GM19025 (cell line): ENCODE measurements around the gene KRTAP5-5.
"Not testable (repeated sequence)": the region's sequence is repeated elsewhere in the genome, so short reads cannot be mapped to it uniquely, and the experiment has no call there.

Source experiments
- ATAC-seq: cut with Tn5 transposase; IDR thresholded peaks from one replicate; pipeline ENCODE4 v1.9.1; 2021; ENCODE audit warnings: mild to moderate bottlenecking, low read depth, moderate library complexity; ENCODE audit not compliant: unreplicated experiment

KRTAP5-5 gene

DNA sequence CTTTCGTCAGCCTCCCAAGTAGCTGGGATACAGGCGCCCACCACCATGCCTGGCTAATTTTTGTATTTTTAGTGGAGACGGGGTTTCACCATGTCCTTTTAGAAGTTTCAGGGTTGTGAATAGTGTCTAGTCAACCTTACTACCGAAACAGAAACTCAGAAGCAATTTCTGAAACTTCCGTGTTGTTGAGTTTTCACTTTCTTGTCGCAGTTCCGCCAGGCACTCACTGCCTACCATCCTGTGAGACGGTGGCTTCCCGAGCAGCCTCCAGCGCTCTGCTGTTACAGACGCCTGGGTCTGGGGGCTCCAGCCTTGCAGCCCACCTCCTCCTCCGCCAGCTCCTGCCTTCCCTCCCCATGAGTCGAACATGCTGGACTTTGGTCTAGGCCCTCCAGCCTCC lies 23.7 kb upstream of the KRTAP5-5 start:
- ATAC-seq = peak; percentile 78

DNA sequence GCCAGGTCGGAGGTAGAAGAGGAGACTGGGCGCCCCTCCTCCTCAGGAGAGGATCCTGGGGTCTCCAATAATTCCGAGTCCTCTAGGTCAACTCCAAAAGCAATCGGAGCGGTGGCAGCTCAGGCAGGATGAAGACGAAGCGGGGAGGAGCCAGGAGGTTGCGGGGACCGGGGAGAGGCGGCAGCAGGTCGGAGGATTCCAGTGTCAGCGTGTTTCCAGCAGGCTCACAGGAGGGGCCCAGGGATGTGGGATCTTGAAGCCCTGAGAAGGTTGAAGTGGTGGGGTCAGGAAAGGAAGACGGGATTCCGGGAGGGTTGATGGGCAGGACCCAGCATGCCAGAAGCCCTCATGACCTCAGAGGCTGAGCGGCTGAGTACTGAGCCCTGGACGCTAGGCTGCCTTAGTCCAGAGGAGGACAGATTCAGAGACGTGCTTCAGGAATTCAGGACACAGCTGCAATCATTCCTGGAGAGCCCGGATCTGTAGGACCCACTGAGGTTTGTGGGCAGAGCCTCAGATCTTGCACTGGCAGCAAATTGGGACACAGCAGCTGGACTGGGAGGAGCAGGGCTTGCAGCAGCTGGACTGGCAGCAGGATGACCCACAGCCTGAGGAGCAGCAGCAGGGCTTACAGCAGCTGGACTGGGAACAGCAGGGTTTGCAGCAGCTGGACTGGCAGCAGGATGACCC lies 22.3 kb upstream of the KRTAP5-5 start:
- ATAC-seq = not testable (repeated sequence)

DNA sequence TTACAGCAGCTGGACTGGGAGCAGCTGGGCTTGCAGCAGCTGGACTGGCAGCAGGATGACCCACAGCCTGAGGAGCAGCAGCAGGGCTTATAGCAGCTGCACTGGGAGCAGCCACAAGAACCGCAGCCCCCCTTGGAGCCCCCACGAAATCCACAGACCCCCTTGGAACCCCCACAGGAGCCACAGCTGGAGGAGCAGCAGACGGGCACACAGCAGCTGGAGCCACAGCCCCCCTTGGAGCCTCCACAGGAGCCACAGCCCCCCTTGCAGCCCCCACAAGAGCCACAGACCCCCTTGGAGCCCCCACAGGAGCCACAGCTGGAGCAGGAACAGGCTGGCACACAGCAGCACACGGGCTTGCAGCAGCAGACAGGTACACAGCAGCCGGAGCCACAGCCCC lies 21.7 kb upstream of the KRTAP5-5 start:
- ATAC-seq = not testable (repeated sequence)

DNA sequence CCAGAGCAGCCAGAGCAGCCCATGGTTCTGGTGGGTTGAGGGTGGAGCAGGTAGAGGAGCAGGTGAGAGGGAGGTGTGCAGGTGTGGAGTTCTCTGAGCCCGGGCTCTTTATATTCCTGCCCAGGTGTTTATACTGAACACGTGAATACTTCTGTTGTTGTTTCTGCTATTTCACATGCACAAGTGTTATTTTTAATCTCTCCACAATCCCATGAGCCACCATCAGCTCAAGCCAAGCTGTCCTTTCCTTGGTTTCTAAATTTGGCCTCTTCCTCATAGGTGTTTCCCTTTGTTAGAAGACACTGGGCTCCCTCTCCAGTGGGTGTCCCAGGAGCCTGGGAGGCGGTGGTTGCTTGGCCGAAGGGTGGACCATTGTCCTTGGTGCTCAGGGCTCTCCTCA lies 21.2 kb upstream of the KRTAP5-5 start, which contains the start of gene KRTAP5-3:
Gene KRTAP5-3, minus strand, starts transcription at position 101 of the 400 bp plus-strand sequence. Its CDS starts 78 bp downstream, at position 23.
- no peak for ATAC-seq

DNA sequence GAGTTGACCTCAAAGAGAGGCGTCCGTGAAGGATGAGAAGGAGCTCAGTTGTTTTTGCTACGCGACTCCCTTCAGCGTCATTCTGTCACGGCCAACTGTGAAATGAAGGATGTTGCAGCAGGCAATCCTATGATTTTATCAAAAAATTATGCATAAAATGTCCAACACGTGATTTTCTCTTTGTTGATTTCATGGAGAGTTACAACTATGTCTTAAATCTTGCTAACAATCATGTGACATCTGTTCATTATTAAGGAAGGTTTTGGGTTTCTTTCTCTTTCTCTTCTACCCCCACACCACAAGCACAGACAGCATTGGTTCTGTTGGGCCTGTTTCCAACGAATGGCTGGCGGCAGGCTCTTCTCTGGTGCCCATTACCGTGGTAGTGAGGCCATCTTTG lies 11.3 kb upstream of the KRTAP5-5 start:
- no peak for ATAC-seq

DNA sequence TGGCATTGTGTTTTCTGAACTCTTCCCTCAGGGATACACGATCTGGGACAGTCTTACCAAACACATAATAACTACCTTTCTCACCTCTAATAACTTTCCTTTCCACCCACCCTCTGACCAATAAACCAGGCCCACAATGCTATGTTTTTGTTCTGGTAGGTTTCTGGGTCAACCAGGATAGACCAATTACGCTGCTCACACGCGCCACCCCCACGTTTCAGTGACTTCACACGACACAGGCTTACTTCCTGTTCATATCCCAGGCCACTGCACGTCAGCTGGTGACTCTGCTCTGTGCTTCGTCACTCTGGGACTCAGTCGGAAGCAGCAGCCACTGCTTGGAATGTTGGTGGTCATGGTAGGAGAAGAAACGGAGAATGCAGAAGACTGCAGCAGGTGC lies 10.1 kb upstream of the KRTAP5-5 start:
- ATAC-seq = no peak

DNA sequence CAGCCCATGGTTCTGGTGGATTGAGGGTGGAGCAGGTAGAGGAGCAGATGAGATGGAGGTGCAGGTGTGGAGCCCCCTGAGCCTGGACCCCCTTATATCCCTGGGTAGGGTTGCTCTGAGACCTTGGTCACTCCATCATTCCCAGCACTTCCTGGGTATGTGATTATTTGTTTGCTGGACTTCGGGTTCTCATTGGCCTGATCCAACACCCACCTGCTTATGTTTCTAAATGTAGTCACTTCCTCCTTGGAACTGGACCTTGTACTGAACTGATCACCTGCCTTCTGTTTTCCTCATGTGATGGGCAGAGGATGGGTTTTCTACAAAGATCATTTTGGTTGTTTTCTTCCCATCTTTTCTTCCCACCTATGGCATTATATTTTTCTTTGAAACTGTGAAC lies 7.5 kb upstream of the KRTAP5-5 start, which contains the start of gene KRTAP5-4:
Gene KRTAP5-4, minus strand, starts transcription at position 53 of the 400 bp plus-strand sequence. Its CDS starts 45 bp downstream, at position 8.
- no peak for ATAC-seq

DNA sequence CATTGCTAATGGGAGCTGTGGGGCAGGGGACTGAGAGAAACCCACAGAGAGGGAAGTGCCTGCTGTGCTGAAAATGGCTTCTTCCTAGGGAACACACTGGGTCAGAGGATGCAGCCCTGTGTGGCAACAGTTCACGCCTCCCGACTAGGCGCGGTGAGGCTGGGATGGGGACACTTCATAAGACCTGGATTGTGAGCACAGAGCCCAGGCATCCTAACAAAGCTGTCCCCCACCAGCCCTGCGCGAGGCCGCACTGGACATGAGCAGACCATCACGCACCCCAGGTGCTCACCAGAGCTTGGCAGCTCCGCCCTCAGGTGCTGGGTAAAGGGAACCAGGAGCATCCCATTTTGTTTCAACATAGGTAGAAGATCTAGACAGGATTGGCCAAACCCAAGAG lies 5.9 kb upstream of the KRTAP5-5 start:
- no peak for ATAC-seq

DNA sequence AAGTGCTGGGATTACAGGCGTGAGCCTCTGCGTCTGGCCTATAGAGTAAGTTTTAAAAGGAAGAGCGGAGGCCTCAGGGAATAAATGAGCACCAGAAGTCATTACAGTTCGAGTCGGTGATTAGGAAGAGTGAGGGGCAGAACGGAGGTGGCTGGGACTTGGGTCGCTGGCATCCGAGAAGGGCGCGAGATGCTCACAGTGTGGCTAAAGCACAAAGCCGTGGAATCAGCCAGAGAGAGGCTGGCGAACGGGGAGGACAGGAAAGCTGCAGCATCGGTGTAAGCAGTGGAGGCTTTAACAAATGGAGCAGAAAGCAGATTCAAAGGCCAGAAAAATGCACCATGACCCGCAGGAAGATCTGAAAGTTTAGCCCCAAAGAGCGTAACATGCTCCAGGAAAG lies 5.0 kb upstream of the KRTAP5-5 start:
- ATAC-seq = no peak

DNA sequence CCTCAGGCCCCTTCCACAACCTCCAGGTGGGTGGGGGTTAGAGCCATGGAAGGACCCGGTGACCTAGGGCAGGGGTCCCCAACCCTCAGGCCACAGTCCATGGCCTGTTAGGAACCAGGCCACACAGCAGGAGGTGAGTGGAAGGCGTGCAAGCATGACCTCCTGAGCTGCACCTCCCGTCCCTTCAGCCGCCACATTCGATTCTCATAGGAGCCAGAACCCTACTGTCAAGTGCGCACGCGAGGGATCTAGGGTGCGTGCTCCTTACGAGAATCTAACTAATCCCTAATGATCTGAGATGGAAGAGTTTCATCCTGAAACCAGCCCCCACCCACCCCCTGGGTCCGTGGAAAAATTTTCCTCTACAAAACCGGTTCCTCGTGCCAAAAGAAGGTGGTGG lies 4.0 kb upstream of the KRTAP5-5 start:
- ATAC-seq = no peak

DNA sequence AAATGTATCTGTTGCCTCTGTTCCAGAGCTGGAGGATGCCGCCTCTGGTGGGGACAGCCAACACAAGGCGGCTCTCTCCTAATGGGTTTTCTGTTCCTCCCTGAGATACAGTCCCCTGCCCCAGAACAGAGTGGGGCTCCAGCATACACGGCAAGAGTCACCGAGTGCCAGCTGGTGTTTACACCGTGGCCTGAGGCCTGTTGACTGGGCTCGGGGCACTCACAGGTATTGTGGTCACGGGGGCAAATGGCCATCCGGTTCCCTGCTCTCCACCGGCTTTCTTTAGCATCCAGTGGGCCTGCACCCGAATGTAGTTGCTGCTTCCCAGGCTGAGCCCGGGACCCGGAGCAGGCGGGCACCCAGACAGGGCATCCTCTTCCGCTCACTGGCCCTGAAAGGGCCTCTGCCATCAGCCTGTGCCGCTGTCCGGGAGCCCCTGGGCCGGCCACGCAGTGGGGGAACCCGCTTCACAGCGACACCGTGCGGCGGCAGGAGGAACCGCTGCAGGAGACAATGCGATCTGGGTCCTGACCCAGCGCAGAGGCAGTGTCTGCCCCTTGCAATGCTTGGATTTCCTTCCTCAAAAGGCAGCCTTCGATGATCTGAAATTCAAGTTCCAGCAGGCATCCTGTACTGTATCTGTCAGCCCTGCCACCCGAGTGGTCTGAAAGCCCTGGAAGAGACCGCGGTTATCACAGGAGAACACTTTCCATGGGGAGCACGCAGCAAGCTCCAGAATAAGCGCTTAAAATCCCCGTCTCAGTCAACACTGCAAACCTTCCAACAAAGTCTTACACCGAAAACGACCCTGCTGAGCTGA lies 859 bp upstream of the KRTAP5-5 start:
- ATAC-seq = no peak

DNA sequence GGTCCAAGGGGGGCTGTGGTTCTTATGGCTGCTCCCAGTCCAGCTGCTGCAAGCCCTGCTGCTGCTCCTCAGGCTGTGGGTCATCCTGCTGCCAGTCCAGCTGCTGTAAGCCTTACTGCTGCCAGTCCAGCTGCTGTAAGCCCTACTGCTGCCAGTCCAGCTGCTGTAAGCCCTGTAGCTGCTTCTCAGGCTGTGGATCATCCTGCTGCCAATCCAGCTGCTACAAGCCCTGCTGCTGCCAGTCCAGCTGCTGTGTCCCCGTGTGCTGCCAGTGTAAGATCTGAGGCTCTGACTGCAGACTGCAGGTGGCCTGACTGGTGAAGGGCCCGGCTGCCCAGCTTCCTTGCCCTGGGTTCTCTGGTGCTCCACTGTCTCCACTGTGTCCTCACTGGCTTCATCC lies 696 bp downstream of the KRTAP5-5 start:
- no peak for ATAC-seq

DNA sequence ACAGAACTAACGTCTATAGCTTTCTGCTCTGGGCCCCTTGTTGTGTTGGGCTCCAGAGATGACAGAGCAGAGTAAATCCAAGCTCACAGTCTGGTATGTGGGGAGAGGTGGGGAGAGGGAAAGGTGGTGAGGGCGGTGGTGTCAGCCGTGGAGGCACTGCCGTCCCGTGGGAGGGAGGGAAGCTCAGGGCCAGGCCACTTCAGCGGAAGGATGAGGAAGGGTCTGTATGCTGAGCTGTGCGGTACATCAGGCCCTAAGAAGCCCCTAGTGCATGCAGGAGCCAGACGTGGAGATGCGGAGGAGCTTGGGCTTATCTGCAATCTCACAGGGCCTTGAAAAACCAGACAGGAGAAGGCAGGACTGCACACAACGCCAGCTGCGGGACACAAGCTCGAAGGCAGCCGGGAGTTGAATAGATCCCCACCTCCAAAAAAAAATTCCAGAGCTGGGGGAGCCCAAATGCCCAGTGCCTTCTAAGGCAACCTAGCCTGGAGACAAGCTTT lies 1.5 kb downstream of the KRTAP5-5 start:
- no peak for ATAC-seq

DNA sequence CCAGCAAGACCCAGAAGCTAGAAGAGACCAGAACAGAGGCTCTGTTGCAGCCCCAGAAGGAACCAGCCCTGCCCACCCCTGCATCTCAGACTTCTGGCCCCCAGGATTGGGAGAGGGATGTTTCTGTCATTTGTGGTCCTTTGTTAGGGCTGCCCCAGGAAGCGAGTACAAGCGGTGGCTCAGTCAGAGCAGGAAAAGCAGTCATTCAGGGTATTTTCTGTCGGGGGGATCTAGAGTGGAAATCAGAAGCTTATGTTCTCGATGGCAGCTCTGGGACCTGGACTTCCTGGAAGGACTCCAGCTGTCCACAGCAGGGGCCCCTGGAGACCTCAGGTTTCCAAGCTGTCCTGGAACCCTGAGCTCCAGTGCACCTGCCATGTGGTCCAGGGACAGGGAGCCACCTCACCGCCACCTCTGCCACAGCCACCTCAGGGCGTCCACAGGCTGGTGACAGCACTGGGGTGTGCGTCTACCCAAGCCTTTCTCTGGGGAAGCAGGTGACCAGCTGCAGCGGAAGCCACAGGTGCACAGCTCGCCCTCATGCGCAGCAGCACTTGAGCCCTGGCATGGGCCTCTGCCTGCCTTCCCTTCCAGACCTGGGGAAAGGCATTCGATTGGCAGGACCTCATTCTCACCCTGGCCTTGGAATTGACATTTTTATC lies 2.6 kb downstream of the KRTAP5-5 start:
- no peak for ATAC-seq

DNA sequence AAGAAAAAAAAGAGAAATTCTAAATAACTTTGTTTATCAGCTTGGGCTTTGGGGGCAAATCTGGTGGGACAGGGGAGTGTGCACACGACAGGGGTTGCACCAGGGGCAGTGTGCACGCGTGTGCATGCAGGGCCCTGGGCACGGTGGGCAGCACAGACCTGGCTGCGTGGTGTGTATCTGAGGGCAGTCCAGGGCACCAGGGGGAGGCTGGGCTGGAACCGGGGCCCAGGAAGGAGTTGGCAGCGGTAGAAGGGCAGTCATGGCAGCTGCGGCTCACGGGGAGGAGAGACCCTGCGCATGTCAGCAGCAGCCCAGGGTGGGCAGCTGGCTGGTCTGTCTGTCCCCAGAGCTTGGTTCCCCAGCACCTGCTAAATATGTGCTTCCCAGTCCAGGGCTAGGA lies 4.3 kb downstream of the KRTAP5-5 start:
- ATAC-seq = no peak

DNA sequence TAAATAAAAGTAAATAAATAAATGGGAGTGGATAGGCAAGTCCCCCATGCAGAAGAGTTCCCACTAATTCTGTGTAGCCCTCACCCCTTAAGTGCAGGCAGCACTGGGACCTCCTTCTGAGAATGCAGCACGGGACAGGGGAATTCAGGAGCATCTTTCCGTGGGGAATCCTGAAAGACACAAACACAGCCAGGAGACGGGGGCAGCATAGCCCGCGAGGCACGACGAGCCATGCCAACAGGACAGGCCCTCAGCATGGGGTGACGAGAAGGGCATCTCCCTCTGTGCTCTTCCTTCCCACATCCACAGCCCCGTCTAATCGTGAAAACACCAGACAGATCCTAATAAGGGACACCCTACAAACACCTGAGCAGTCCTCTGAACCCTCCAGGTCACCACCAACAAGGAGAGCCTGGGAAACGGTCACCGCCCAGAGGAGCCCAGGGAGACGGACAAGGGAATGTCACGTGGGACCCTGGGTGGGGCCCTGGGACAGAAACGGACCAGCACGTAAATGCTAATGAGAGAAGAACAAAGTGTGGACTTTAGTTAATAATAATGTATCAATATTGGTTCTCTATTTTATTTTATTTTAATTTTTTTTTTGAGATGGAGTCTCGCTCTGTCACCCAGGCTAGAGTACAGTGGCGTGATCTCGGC lies 6.8 kb downstream of the KRTAP5-5 start:
- no peak for ATAC-seq

DNA sequence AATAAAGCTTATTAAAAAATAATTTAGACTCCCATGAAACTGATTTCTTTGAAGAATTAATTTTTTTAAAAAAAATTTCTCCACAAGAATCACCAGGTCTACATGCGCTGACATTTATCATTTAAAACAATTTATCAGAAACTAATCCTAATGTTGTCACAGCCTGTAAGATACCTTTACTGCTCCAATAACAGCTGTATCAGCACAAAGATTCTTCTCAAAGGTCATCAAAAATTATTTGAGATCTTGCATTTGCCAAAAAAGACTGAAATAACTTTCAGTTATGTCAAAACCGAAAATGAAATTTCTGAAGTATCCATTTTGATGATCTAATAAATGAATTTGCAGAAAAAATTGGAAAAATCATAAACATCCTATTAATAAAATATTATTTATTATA lies 8.1 kb downstream of the KRTAP5-5 start:
- ATAC-seq = no peak

DNA sequence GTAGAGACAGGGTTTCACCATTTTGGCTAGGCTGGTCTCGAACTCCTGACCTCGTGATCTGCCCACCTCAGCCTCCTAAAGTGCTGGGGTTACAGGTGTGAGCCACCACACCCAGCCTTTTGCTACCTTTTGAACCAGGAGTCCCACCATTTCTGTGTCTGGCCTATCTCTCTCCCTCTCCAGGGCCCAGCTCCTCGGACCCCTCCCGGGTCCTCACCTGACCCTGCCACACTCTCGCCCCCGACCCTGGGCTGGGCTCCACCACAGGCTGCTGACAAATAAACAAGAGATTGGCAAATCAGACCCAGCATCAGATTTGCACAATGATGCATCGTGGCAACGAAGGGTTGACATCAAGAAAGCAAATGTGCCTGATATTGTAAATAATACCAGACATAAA lies 8.8 kb downstream of the KRTAP5-5 start:
- no peak for ATAC-seq

DNA sequence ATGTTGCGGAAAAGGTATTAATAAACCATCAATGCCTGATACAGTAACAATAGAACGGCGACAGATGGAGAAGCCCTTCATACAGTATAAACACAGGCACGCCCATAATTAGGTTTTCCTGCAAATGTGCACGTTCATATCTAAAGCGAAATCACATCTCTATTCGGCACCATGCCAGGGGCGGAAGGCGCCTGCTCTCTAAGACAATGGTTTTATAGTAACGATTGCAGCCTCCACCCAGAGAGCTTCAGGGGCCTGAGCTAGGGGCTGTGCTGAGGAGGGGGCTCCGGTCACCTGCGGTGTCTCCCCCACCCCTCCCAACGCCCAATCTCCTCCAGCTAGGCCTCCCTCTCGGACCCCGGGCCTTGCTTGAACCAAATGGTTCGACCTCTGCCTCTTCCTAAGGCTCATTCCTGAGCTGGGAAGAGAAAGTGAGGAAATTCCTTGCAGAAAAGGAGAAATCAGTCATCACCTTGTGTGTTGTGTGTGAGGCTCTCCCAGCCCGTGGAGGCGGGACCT lies 9.6 kb downstream of the KRTAP5-5 start:
- ATAC-seq = no peak

DNA sequence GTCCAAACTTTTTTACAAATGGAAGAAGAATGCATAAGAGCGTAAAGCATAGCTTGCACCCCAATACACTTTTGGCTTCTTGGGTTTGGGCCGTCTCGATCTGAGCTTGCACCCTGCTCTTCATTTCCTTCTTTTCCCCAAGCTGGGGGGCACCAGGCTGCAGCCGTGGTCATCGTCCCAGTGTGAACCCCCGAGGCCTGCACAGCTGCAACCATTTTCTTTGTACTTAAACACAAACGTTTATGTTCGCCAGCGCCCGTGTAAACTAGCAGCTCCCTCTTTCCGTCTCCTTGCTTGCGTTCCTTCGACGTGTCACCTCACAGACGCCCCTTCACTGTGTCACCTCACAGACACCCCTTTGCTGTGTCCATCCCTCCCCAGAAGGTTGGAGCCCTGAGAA lies 10.1 kb downstream of the KRTAP5-5 start:
- no peak for ATAC-seq
